OCI-LY7 (cell line): ENCODE data around the gene YY1.

Experiments used
- CTCF ChIP-seq: fragments of 200-600 bp; sonication (generic); conservative IDR thresholded peaks from 2 replicates; pipeline ENCODE4 v1.5.1; 2014; ENCODE audit warnings: mild to moderate bottlenecking, antibody characterized with exemption, low read length, moderate library complexity, mixed read lengths
- EZH2phosphoT487 ChIP-seq: fragments of 200-600 bp; sonication (generic); IDR thresholded peaks from 2 replicates; pipeline ENCODE4 v1.6.1; 2018; ENCODE audit warnings: low read depth, borderline replicate concordance, mild to moderate bottlenecking, mixed run types, antibody characterized with exemption, low read length, moderate library complexity, mixed read lengths

- TF ChIP-seq CTCF (no peak), EZH2phosphoT487 (no peak)
These were observed 75.8 kb downstream of the YY1 start for GRCh38 chr14:100314724-100315123.
